Lower lobe of right lung (tissue), 2 donors: ENCODE measurements around the gene RAD51B. TPM values are rescaled to one million over a fixed set of nuclear protein-coding genes. Genes with fewer than 3 reads are reported as not detected.

Experiments
- ATAC-seq, 2 donors: fragments of 200-7000 bp; cut with Tn5 transposase; one replicate each; pipeline ENCODE4 v1.9.1; 2020 to 2022; ENCODE audit warnings: mild to moderate bottlenecking in 2 of 2, moderate library complexity in 2 of 2
- DNase-seq: peaks from one replicate; pipeline ENCODE4 v3.0.0-alpha.2; 2020
- H3K27ac ChIP-seq: fragments of 200-600 bp; one replicate; pipeline ENCODE4 v1.8.0; 2022
- H3K27me3 ChIP-seq: fragments of 200-600 bp; one replicate; pipeline ENCODE4 v1.8.0; 2022; ENCODE audit warnings: low read depth
- H3K36me3 ChIP-seq: fragments of 200-600 bp; one replicate; pipeline ENCODE4 v1.8.0; 2022; ENCODE audit warnings: mild to moderate bottlenecking
- H3K4me1 ChIP-seq: fragments of 200-600 bp; one replicate; pipeline ENCODE4 v1.8.0; 2022
- H3K4me3 ChIP-seq: fragments of 200-600 bp; one replicate; pipeline ENCODE4 v1.8.0; 2022; ENCODE audit warnings: mild to moderate bottlenecking
- H3K9me3 ChIP-seq: fragments of 200-600 bp; one replicate; pipeline ENCODE4 v1.8.0; 2022
- CTCF ChIP-seq: fragments of 200-600 bp; IDR thresholded peaks from one replicate; pipeline ENCODE4 v1.8.0; 2022; ENCODE audit warnings: antibody characterized with exemption, mild to moderate bottlenecking
- intact Hi-C: fragments of 100-400 bp; cut with DNase I; formaldehyde crosslinking; loops from one replicate; pipeline ENCODE4 v1.11.0; 2022
- total RNA-seq: library from RNA; stranded (reverse); fragmentation: NEBNext Ultra II Directional; extraction: Animal tissue kit (Norgen Biotek cat#: 25700); gene quantifications from one replicate; pipeline ENCODE4 v1.2.1, GENCODE V29; 2021
- donor health status: DM: no; HTN: yes; CAD: no; lungs with severe emphysema.

Gene RAD51B
- total RNA-seq, 1 donor from 2014 or later: 22.2 TPM

DNA sequence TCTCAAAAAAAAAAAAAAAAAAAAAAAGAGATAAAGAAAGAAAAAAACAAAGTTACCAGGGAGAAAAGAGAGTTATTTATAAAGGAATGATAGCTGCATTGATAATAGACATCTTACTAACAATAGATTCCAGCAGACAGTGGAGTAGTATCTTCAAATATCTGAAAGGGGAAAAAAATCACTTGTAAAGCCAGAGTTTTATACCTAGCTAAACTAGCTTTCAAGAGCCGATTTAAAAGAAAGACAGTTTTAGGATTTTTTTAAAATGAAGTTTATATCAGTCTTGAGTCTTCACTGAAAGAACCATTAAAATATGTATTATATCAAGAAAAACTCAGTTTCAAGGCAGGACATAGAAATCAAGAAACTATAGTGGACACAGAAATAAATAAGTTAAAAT, 710.9 kb downstream of the RAD51B start:
- peaks cover 24% of the 10 kb centered on the region for H3K4me1 ChIP-seq
- intact Hi-C loops: no loop called here
- H3K27me3 ChIP-seq: no peaks in the 10 kb centered on the region
- no peaks in the 10 kb centered on the region for H3K36me3 ChIP-seq
- no peak overlapping the region for H3K27ac ChIP-seq
- H3K4me3 ChIP-seq: no peak overlapping the region
- no peak for ATAC-seq
- peaks cover 21% of the 10 kb centered on the region for H3K9me3 ChIP-seq
- no peak for DNase-seq
- no peak for TF ChIP-seq CTCF

GRCh38 chr14:68532496-68532895, 712.9 kb downstream of the RAD51B start:
- no peaks in the 10 kb centered on the region for H3K27me3 ChIP-seq
- intact Hi-C loops: no loop called here
- ATAC-seq (no peak), DNase-seq (no peak)
- H3K27ac ChIP-seq: no peak overlapping the region
- H3K4me3 ChIP-seq: no peak overlapping the region
- TF ChIP-seq CTCF: no peak
- H3K36me3 ChIP-seq: no peaks in the 10 kb centered on the region
- H3K4me1 ChIP-seq: peaks cover 8% of the 10 kb centered on the region
- peaks cover 21% of the 10 kb centered on the region for H3K9me3 ChIP-seq

- Histone ChIP-seq H3K36me3 (no peaks in the 10 kb centered on the region), H3K4me3 (no peak overlapping the region), H3K9me3 (peaks cover 21% of the 10 kb centered on the region), H3K27ac (no peak overlapping the region), H3K4me1 (no peaks in the 10 kb centered on the region), H3K27me3 (no peaks in the 10 kb centered on the region)
- TF ChIP-seq CTCF: no peak
- intact Hi-C loops: no loop called here
- DNase-seq: no peak
- no peak for ATAC-seq
Observed at GRCh38 chr14:68534276-68534675, 714.7 kb downstream of the RAD51B start.

GRCh38 chr14:68535404-68536017, 715.9 kb downstream of the RAD51B start:
- H3K36me3 ChIP-seq: no peaks in the 10 kb centered on the region
- no peak overlapping the region for H3K4me3 ChIP-seq
- H3K27ac ChIP-seq: no peak overlapping the region
- H3K9me3 ChIP-seq: peaks cover 13% of the 10 kb centered on the region
- no peaks in the 10 kb centered on the region for H3K27me3 ChIP-seq
- no peak for TF ChIP-seq CTCF
- DNase-seq (no peak), ATAC-seq (no peak)
- no peaks in the 10 kb centered on the region for H3K4me1 ChIP-seq
- intact Hi-C loops: no loop called here

DNA sequence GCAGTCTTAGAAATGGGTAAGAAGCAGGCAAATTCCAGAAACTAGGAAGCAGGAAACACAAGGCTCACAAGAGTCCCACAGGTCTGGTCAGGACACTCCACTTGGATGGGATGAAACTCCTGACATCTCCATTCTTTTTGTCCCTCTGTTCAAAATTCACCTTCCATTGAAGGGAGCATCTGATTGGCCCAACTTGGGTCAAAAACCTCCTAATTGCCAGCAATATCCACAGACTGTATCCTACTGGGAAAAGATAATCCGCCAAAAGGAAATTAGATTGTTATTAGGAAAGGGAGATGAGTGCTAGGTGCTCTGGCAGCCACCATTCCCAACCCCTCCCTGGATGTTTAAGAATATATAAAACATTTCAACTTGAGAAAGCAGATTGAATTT, 716.4 kb downstream of the RAD51B start:
- no peak overlapping the region for H3K27ac ChIP-seq
- DNase-seq (no peak), ATAC-seq (no peak)
- intact Hi-C loops: no loop called here
- H3K4me3 ChIP-seq: no peak overlapping the region
- no peaks in the 10 kb centered on the region for H3K4me1 ChIP-seq
- TF ChIP-seq CTCF: no peak
- peaks cover 10% of the 10 kb centered on the region for H3K9me3 ChIP-seq
- H3K27me3 ChIP-seq: no peaks in the 10 kb centered on the region
- no peaks in the 10 kb centered on the region for H3K36me3 ChIP-seq
